ENCODE data around the gene SYCP3.

The SYCP3 gene

DNA sequence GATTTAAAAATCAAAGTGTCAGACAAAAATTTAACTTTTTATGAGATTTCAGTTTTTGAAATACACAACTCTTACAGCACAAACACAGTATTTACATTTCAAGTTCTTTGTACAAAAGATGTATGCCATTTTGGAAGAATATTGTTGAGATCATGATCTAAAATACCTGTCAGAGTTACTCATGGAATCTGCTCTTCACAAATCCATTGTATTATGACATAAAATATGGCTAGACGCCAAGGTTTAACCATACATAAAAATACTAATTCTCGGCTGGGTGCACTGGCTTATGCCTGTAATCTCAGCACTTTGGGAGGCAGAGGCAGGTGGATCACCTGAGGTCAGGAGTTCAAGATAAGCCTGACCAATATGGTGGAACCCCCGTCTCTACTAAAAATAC, 6.2 kb upstream of the SYCP3 start:
- no peak overlapping the region for H3K27ac ChIP-seq (replicated peaks)
- no peaks in the 10 kb centered on the region for H3K27me3 ChIP-seq (ENCODE audit: insufficient read depth, poor library complexity, severe bottlenecking)
- H3K4me3 ChIP-seq (replicated peaks; ENCODE audit: insufficient read depth, low read length), result no peak overlapping the region
- no peak for DNase-seq (ENCODE audit: low read depth in 1 of 2, low spot score in 1 of 2)
- TF ChIP-seq, protein P1, sequence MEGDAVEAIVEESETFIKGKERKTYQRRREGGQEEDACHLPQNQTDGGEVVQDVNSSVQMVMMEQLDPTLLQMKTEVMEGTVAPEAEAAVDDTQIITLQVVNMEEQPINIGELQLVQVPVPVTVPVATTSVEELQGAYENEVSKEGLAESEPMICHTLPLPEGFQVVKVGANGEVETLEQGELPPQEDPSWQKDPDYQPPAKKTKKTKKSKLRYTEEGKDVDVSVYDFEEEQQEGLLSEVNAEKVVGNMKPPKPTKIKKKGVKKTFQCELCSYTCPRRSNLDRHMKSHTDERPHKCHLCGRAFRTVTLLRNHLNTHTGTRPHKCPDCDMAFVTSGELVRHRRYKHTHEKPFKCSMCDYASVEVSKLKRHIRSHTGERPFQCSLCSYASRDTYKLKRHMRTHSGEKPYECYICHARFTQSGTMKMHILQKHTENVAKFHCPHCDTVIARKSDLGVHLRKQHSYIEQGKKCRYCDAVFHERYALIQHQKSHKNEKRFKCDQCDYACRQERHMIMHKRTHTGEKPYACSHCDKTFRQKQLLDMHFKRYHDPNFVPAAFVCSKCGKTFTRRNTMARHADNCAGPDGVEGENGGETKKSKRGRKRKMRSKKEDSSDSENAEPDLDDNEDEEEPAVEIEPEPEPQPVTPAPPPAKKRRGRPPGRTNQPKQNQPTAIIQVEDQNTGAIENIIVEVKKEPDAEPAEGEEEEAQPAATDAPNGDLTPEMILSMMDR (IDR thresholded peaks at IDR 0.05; ENCODE audit: insufficient read depth, low read length), result no peak
- TF ChIP-seq GABPA (IDR thresholded peaks at IDR 0.05; ENCODE audit: low read depth) (no peak), SPI1 (IDR thresholded peaks at IDR 0.05; ENCODE audit: borderline replicate concordance, low read depth) (no peak), POLR2AphosphoS5 (IDR thresholded peaks at IDR 0.05; ENCODE audit: low read depth) (no peak)
- TF ChIP-seq, protein P2, sequence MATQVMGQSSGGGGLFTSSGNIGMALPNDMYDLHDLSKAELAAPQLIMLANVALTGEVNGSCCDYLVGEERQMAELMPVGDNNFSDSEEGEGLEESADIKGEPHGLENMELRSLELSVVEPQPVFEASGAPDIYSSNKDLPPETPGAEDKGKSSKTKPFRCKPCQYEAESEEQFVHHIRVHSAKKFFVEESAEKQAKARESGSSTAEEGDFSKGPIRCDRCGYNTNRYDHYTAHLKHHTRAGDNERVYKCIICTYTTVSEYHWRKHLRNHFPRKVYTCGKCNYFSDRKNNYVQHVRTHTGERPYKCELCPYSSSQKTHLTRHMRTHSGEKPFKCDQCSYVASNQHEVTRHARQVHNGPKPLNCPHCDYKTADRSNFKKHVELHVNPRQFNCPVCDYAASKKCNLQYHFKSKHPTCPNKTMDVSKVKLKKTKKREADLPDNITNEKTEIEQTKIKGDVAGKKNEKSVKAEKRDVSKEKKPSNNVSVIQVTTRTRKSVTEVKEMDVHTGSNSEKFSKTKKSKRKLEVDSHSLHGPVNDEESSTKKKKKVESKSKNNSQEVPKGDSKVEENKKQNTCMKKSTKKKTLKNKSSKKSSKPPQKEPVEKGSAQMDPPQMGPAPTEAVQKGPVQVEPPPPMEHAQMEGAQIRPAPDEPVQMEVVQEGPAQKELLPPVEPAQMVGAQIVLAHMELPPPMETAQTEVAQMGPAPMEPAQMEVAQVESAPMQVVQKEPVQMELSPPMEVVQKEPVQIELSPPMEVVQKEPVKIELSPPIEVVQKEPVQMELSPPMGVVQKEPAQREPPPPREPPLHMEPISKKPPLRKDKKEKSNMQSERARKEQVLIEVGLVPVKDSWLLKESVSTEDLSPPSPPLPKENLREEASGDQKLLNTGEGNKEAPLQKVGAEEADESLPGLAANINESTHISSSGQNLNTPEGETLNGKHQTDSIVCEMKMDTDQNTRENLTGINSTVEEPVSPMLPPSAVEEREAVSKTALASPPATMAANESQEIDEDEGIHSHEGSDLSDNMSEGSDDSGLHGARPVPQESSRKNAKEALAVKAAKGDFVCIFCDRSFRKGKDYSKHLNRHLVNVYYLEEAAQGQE (IDR thresholded peaks at IDR 0.05; ENCODE audit: insufficient replicate concordance, low read depth), result no peak

DNA sequence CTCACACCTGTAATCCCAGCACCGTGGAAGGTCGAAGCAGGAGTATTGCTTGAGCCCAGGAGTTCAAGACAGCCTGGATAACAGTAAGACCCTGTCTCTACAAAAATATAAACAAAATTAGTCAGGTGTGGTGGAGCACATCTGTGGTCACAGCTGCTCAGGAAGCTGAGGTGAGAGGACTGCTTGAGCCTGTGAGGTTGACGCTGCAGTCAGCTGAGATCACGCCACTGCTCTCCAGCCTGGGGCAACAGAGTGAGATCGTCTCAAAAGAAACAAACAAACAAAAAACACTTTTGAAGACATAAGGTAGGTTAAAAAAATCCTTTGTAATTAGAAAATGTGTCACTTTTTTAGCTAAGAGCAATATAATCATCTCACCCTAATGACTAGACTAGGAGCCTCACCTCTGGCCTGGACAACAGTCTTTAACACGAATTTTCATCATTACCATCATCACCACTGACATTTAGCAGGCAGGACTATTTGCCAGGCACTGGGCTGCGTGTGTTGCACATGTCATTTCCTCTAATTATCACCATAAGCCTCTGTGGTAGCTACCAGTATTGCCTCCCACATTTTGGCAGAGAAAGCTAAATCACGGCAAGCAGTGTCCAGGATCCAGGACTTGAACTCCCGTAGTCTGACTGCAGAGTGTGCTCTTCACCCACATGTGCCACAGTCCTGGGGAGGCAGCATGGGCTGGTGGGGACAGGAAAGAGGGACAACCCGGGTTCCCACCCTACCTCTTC, 4.6 kb upstream of the SYCP3 start:
- TF ChIP-seq, protein P1 (IDR thresholded peaks at IDR 0.05; ENCODE audit: insufficient read depth, low read length), result no peak
- TF ChIP-seq, protein P2 (IDR thresholded peaks at IDR 0.05; ENCODE audit: insufficient replicate concordance, low read depth), result no peak
- TF ChIP-seq SPI1 (IDR thresholded peaks at IDR 0.05; ENCODE audit: borderline replicate concordance, low read depth) (no peak), GABPA (IDR thresholded peaks at IDR 0.05; ENCODE audit: low read depth) (no peak), POLR2AphosphoS5 (IDR thresholded peaks at IDR 0.05; ENCODE audit: low read depth) (no peak)
- no peak overlapping the region for H3K27ac ChIP-seq (replicated peaks)
- H3K4me3 ChIP-seq (replicated peaks; ENCODE audit: insufficient read depth, low read length), result no peak overlapping the region
- no peak for DNase-seq (ENCODE audit: low read depth in 1 of 2, low spot score in 1 of 2)
- H3K27me3 ChIP-seq (ENCODE audit: insufficient read depth, poor library complexity, severe bottlenecking), result no peaks in the 10 kb centered on the region

DNA sequence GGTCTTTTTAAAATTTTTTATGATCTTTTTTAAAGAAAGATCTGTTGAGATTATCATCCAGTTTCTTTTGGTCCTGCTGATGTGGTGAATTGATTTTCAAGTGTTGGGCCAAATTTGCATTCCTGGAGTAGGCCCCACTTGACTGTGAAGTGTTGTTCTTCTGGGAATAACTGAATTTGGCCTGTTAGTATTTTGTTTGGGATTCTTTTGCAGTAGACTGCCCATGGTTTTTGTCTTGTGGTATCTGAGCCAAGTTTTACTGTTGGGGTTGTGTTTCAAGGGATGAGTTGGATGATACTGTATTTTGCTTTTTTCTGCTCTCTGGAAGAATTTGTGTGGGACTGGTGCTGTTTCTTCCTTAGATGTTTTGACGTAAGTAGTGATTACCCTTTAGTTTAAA, 4.0 kb upstream of the SYCP3 start:
- Histone ChIP-seq H3K27me3 (ENCODE audit: insufficient read depth, poor library complexity, severe bottlenecking) (no peaks in the 10 kb centered on the region), H3K27ac (replicated peaks) (no peak overlapping the region), H3K4me3 (replicated peaks; ENCODE audit: insufficient read depth, low read length) (no peak overlapping the region)
- TF ChIP-seq GABPA (IDR thresholded peaks at IDR 0.05; ENCODE audit: low read depth), result no peak
- DNase-seq (ENCODE audit: low read depth in 1 of 2, low spot score in 1 of 2), result no peak

DNA sequence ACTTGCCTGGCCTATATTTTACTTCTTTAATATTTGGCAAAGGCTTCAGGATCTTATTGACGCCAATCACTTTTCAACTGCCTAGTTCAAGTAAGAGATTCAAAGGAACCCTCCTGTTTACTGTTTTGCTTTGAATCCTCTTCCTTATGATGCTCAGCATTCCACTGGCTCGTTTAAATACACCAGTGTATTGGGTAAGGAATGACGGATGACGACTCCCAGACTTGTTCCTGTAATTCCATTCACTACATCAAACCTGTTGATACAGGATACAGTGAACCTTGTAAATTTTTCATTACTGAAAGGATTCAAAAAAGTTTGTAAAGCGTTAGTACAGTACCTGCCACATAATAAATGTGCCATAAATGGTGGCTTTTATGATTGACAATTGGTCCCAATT, 1.7 kb upstream of the SYCP3 start:
- H3K27ac ChIP-seq (replicated peaks), result no peak overlapping the region
- no peak for TF ChIP-seq SPI1 (IDR thresholded peaks at IDR 0.05; ENCODE audit: borderline replicate concordance, low read depth)
- TF ChIP-seq, protein P1 (IDR thresholded peaks at IDR 0.05; ENCODE audit: insufficient read depth, low read length), result no peak
- no peak for TF ChIP-seq POLR2AphosphoS5 (IDR thresholded peaks at IDR 0.05; ENCODE audit: low read depth)
- TF ChIP-seq, protein P2 (IDR thresholded peaks at IDR 0.05; ENCODE audit: insufficient replicate concordance, low read depth), result no peak
- no peak for TF ChIP-seq GABPA (IDR thresholded peaks at IDR 0.05; ENCODE audit: low read depth)

More for the DNA sequence above, 1.7 kb upstream of the SYCP3 start:
- H3K27me3 ChIP-seq (ENCODE audit: insufficient read depth, poor library complexity, severe bottlenecking), result no peaks in the 10 kb centered on the region
- no peak overlapping the region for H3K4me3 ChIP-seq (replicated peaks; ENCODE audit: insufficient read depth, low read length)
- no peak for DNase-seq (ENCODE audit: low read depth in 1 of 2, low spot score in 1 of 2)

All from HL-60 (cell line).